ENCODE results near the gene ADARB2. TPM values are rescaled to one million over a fixed set of nuclear protein-coding genes. Genes with fewer than 3 reads are reported as not detected.

The ADARB2 gene
- total RNA-seq, 2 donors from 2014 or later: 8.0 to 12.2 TPM

DNA sequence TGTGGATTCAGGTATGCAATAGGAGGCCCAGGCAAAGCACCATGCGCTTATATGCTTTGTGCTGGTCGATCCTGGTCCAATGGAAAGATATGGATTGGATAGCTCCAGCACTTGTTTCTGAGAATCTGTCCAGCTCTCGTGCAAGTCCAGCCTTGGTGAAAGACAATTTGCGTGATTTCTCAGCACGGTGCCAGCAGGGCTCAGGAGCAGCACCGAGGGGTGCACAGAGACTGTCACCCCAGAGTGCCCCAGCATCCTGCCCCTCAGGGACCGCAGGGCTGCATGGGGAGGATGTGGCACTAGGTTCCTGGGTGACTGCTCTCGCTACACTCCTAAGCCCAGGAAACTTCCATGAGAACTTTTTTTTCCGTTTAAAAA is 455.9 kb downstream of the ADARB2 start:
- no peaks in the 10 kb centered on the region for H3K9me3 ChIP-seq
- H3K27me3 ChIP-seq: no peaks in the 10 kb centered on the region
- WGBS, 2 donors: 68% methylated on average over 9 of the region's 9 CpGs
- H3K4me3 ChIP-seq: no peak overlapping the region
- H3K36me3 ChIP-seq (replicated peaks in 1 of 2; ENCODE audit: insufficient read depth in 1 of 2, low read depth in 2 of 2): no peaks in the 10 kb centered on the region
- no peak overlapping the region for H3K27ac ChIP-seq
- no peak for DNase-seq
- no peak for TF ChIP-seq POLR2A (IDR thresholded peaks at IDR 0.05)
- TF ChIP-seq, protein P1, sequence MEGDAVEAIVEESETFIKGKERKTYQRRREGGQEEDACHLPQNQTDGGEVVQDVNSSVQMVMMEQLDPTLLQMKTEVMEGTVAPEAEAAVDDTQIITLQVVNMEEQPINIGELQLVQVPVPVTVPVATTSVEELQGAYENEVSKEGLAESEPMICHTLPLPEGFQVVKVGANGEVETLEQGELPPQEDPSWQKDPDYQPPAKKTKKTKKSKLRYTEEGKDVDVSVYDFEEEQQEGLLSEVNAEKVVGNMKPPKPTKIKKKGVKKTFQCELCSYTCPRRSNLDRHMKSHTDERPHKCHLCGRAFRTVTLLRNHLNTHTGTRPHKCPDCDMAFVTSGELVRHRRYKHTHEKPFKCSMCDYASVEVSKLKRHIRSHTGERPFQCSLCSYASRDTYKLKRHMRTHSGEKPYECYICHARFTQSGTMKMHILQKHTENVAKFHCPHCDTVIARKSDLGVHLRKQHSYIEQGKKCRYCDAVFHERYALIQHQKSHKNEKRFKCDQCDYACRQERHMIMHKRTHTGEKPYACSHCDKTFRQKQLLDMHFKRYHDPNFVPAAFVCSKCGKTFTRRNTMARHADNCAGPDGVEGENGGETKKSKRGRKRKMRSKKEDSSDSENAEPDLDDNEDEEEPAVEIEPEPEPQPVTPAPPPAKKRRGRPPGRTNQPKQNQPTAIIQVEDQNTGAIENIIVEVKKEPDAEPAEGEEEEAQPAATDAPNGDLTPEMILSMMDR (IDR thresholded peaks at IDR 0.05): no peak
- H3K4me1 ChIP-seq: no peaks in the 10 kb centered on the region
- ATAC-seq: no peak
- intact Hi-C loops (cut with DNase I): no loop called here

DNA sequence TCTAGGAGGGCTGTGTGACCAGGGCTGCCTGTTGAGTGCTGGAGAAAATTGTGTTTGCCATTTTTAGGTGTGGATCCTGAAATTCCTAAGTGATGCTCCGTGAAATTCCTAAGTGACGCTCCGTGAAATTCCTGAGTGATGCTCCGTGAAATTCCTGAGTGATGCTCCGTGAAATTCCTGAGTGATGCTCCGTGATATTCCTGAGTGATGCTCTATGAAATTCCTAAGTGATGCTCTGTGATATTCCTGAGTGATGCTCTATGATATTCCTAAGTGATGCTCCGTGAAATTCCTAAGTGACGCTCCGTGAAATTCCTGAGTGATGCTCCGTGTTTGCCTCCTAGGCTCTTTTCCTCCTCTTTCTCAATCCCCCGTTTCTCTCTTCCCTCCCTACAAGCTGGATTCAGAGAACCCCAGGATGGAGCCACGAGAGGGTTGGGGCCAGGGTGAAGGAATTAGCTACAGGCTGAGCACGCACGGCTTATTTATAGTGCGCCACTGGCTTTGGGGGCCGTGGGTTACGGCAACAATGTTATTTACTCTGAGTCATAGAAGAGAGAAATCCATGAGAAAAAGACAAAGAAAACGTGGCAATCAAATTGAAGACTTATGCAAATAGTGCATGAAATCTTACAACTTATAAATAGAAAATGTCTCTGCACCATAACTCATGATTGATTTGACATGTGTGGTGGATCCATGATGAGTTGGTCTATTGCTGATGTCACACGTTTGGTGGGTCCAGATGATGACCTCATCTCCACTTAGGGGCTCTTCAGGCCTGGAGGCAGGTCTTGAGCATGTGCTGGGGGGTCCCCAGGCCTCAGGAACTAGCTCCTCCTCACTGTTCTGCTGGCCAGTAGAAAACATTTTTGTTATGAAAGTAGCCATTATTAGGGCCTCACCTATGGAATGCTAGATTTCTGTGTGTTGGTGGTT is 456.6 kb downstream of the ADARB2 start:
- H3K9me3 ChIP-seq: no peaks in the 10 kb centered on the region
- no peaks in the 10 kb centered on the region for H3K36me3 ChIP-seq (replicated peaks in 1 of 2; ENCODE audit: insufficient read depth in 1 of 2, low read depth in 2 of 2)
- 61 to 68% methylated on average over 19 of the region's 19 CpGs for WGBS, 2 donors
- no peak overlapping the region for H3K4me3 ChIP-seq
- DNase-seq (no peak), ATAC-seq (no peak)
- no peaks in the 10 kb centered on the region for H3K4me1 ChIP-seq
- TF ChIP-seq, protein P1 (IDR thresholded peaks at IDR 0.05): no peak
- TF ChIP-seq POLR2A (IDR thresholded peaks at IDR 0.05): no peak
- no peaks in the 10 kb centered on the region for H3K27me3 ChIP-seq
- intact Hi-C loops (cut with DNase I): no loop called here
- H3K27ac ChIP-seq: no peak overlapping the region

DNA sequence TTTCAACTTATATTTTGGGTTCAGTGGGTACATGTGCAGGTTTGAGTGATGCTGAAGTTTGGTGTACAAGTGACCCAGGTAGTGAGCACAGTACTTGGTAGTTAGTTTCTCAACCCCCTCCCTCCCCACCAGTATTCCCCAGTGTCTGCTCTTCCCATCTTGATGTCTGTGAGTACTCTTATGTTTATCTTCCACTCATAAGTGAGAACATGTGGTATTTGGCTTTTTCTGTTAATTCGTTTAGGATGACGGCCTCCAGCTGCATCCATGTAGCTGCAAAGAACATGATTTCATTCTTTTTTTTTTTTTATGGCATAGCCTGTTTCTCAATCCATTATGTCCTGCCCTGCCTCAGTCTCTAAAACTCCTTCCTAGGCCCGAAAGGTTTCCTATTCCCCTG is 459.0 kb downstream of the ADARB2 start:
- intact Hi-C loops (cut with DNase I): no loop called here
- H3K4me1 ChIP-seq: no peaks in the 10 kb centered on the region
- WGBS, 2 donors: 47 to 63% methylated on average over 3 of the region's 3 CpGs
- no peaks in the 10 kb centered on the region for H3K27me3 ChIP-seq
- TF ChIP-seq POLR2A (IDR thresholded peaks at IDR 0.05): no peak
- TF ChIP-seq, protein P1 (IDR thresholded peaks at IDR 0.05): no peak
- H3K4me3 ChIP-seq: no peak overlapping the region
- DNase-seq (no peak), ATAC-seq (no peak)
- no peak overlapping the region for H3K27ac ChIP-seq
- H3K36me3 ChIP-seq (replicated peaks in 1 of 2; ENCODE audit: insufficient read depth in 1 of 2, low read depth in 2 of 2): no peaks in the 10 kb centered on the region
- H3K9me3 ChIP-seq: no peaks in the 10 kb centered on the region

DNA sequence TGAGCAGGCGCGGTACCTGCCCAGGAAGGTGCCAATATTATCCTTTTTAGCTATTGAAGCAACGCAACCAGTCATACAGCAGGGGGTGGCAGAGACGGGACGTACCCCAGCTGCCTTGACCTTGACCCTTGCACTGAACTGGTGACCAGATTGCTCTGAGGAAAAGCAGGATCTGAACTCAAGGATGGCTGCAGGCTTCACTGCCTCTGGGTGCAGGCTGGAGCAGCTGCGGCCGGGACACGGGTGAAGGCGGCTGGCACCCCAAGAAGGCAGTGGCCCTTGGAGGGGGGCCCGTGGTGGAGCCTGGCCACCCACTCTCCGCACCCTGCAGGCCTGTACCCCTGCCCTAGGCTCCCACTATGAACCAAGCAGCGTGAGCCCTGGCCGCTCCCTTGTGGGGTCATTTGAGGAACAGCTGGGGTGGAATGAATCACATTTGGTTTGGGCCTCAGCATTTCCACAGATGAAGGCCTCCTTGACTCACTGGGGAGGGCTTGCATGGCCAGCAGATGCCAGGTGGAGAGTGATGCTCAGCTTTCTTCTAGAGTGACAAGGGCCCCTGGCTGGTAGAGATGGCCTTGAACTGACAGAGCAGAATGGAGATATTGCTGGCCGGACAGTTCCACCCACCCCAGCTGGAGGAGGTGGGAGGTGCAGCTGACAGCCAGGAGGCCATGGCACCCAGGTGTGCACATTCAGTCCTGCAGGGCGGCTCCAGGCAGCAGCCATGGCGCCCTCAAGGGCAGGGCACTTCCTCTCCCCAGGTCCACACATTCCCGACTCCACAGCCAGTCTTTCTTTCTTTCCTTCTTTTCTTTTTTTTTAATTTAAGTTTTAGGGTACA is 462.4 kb downstream of the ADARB2 start:
- no peak overlapping the region for H3K4me3 ChIP-seq
- TF ChIP-seq, protein P1 (IDR thresholded peaks at IDR 0.05): no peak
- no peak for TF ChIP-seq POLR2A (IDR thresholded peaks at IDR 0.05)
- H3K27ac ChIP-seq: no peak overlapping the region
- 73 to 82% methylated on average over 14 to 16 of the region's 17 CpGs for WGBS, 2 donors
- no peak for ATAC-seq
- intact Hi-C loops (cut with DNase I): no loop called here
- H3K36me3 ChIP-seq (replicated peaks in 1 of 2; ENCODE audit: insufficient read depth in 1 of 2, low read depth in 2 of 2): no peaks in the 10 kb centered on the region
- no peak for DNase-seq
- no peaks in the 10 kb centered on the region for H3K4me1 ChIP-seq
- H3K9me3 ChIP-seq: no peaks in the 10 kb centered on the region
- no peaks in the 10 kb centered on the region for H3K27me3 ChIP-seq
